Mesenteric fat pad (tissue), 1 donor: ENCODE data around the gene COG7. TPM values are rescaled to one million over a fixed set of nuclear protein-coding genes. Genes with fewer than 3 reads are reported as not detected.
"Not testable (repeated sequence)": the region's sequence is repeated elsewhere in the genome, so short reads cannot be mapped to it uniquely, and the experiment has no call there.

ENCODE experiments used
- DNase-seq: peaks from one replicate; pipeline ENCODE4 v3.0.0-alpha.2; 2020; ENCODE audit warnings: low spot score
- long read RNA-seq: library from polyadenylated mRNA; unstranded; transcript quantifications from one replicate; pipeline ENCODE4 v2.0.0, GENCODE V29; 2020
- total RNA-seq: library from RNA; stranded (reverse); fragmentation: NEBNext Ultra II Directional; extraction: Animal tissue kit (Norgen Biotek cat#: 25700); gene quantifications from one replicate; pipeline ENCODE4 v1.2.1, GENCODE V29; 2021
- donor health status: DM: yes; HTN: yes; CAD: no.

Gene COG7
- total RNA-seq = 20.4 TPM
- long read RNA-seq, transcript COG7-201 (17 exons, 2,926 nt) = major isoform, 19 of 32 reads
- long read RNA-seq, partial matches to known transcripts = 7 of 32 reads
- long read RNA-seq, other reads (novel, unspliced or antisense) = 6 of 32 reads

DNA sequence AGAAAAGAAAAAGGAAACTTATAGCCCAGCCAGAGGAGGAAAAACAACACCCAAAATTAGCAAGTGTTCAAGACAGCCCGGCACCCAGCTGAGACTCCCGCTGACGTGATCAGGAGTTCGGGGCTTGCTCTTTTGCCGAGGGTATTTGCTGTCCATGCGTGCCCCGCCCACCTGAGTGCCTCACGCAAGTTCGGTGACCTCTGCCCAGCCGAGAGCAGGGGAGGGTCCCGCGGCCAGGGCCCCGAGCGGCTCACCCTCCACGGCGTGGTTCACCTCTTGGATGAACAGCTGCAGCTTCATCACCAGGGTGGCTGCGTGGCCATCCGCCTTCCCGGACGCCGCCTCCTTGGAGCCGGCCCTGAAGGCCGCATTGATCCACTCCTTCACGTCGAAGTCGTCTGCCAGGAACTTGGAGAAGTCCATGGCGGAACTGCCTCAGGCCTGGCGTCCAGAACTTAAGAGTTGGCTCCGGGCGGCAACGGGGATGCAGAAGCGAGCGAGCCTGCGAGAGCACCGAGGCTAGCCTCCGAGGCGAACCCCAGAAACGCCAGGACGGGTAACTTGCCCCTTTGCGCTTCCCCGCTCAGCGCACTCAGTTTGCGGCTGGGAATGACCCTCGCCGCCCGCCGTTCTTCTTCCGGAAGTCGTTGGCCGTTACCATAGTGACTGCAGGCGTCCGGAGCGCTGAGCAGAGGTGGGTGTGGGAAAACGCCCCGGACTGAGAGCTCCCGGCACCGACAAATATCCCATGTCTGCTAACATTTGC, at the start of gene COG7:
Gene COG7 (minus strand): TSS at position 618 of the 766 bp plus-strand sequence. CDS start 195 bp downstream, at position 423.
- DNase-seq = peak; percentile 93

DNA sequence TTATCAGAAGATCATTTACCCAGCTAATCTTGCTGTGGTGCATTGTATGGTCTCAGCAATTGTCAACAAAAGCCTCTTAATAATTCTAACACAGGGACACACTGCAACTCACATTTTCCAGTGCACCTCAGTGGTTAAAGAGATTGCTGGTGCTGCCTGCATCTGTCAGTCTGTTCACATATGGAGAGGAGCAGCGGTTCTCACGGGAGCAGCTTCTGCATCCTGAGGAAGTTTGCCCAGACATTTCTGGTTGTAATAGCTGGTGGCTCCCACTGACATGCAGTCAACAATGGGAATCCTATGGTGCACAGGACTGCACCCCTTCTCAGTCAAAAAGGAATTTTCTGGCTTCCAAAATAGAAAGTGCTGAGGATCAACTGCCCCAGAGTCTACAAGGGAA, 49.5 kb upstream of the COG7 start:
- no peak for DNase-seq

DNA sequence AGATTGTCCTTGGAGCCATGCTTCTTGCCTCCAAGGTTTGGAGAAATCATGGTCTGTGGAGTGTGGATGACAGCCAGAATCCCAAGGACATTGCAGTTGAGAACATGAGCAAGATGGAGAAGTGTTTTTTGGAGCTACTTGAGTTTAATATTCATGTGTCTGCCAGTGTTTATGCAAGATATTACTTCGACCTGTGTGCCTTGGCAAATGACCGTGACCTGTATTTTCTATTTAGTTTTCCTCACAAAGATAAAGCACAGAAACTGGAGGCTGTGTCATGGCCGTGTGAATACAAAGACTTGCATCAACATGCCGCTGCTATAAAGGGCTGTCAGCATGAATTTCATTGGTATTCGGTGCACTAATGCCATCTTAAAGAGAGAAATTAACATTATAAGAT, 48.3 kb upstream of the COG7 start:
- no peak for DNase-seq

DNA sequence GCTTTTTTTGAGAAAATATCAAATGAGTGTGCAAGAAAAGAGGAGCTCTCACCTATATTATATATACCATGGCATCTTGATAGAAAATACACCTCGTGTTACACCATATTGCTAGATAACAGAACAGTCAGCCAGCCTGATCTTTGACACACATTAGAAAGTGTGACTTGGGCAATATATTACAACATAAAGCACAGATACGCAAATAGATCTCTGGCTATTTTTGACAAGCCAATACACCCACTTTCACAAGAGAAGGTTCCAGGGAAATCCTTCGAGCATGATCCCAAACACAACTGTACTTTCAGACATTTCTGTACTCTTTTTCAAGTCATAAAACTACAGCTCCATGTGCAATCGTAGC, 47.9 kb upstream of the COG7 start:
- no peak for DNase-seq

DNA sequence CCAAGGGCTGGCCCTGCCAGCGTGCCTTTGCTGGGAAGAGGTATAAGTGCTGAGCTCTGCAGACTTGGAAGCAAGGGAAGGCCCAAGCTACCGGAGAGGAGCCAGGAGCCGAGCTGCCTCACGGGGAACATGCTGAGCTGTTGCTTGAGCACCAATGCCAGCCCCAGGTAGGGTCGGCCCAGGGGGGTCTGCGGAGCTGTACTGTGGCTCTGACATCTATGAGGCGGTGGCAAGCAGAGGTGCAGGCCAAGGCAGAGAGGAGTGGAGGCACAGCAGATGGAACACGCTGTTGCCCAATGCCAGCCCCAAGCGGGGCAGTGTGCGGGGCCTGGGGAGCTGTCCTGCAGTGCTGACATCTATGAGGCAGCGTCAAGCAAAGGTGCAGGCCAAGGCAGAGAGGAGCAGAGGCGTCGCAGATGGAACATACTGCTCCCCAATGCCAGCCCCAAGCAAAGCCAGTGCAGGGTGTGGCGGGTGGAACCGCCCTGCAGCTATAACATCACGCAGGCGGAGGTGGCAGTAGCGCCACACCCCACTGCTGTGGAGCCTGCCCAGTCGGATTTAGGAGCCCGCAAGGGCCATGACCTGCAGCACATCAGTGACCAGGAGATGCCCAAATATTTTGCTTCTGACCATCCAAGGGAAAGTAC, 47.3 kb upstream of the COG7 start:
- DNase-seq = no peak

DNA sequence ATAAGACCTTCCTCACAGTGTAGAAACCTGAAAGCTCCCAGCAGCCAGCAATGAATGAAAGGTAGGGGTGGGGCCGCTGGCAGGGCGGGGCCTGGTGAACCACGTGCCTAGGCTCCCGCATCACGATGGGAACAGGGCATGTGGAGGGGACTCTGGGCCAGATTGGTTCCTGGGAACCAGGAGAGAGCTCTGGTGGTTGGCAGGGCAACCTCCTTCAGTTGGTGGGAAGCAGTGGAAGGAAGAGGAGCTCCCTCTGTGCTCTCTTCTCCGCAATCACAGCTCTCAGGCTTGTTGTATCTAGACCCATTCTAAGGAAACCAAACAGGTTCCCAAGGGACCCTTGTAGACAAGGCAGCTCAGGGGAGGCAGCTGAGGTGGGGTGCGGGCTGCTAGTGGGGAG, 46.8 kb upstream of the COG7 start:
- no peak for DNase-seq

DNA sequence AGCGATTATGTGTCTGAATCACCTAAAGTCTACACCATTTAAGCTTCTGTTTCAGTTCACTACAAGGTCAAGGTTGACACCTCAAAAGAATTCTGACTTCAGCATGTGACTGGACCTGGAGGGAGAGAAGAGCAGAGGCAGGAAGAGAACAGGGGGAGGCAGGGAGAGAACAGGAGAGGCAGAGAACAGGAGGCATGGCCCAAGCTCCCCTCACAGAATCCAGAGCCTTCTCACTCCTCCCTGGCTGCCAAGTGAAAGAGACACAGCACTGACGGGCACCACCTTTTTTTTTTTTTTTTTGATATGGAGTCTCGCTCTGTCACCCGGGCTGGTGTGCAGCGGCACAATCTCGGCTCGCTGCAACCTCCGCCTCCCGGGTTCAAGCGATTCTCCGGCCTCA, 45.9 kb upstream of the COG7 start:
- DNase-seq = no peak

DNA sequence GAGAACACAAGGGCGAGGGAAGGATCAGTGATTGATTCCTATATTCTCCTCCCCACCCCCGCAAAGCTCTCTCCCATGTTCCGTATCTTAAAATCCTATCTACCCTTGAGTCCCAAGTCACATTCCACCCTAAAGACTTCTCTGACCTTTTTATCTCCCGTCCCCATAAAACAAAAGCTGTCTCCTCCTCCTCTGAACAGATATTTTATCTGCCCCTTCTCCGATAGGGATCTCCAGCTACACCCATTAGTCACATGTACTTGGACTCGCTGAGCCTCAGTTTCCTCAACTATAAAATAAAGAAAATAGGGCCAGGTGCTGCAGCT, 44.5 kb upstream of the COG7 start:
- no peak for DNase-seq

DNA sequence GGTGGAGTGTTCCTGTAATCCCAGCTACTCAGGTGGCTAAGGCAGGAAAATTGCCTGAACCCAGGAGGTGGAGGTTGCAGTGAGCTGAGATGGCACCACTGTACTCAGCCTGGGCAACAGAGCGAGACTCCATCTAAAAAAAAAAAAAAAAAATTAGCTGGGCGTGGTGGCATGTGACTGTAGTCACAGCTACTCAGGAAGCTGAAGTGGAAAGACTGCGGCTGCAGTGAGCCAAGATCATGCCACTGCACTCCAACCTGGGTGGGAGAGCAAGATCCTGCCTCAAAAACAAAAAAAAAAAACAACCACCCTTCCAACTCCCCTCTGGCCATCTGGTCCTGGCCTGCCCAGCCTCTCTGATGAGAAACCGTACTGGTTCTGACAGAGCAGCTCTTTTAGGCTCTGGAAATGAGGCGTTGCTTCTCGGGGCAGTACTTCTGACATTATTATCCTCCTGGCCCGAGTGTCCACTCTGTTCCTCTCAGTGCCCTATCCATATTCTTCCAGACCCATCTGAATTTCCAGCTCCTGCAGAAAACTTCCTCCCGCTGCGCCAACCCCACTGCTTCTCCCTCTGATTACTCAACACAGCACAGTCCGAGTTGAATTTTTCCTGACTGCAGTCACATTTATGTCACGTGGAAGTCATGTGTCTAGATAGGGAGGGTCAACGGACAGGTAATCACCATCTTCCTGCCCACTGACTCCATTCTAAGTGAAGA, 44.0 kb upstream of the COG7 start:
- DNase-seq = no peak

DNA sequence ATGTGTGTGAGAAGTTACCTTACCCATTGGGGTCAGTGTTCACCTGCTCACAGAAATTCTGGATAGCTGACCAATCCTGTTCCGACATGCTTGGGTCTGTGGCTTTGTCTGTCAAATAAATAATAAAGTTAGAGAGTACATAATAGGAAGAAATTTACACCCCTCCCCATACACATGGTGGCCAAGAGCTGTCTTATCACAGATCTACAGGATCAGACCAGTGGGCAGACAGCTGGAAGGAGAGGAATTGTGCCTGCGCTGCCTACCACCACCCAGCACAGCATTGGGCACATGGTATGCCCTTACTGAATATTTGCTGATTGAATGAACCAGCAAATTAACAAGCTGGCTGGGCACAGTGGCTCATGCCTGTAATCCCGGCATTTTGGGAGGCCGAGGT, 42.7 kb upstream of the COG7 start:
- no peak for DNase-seq

DNA sequence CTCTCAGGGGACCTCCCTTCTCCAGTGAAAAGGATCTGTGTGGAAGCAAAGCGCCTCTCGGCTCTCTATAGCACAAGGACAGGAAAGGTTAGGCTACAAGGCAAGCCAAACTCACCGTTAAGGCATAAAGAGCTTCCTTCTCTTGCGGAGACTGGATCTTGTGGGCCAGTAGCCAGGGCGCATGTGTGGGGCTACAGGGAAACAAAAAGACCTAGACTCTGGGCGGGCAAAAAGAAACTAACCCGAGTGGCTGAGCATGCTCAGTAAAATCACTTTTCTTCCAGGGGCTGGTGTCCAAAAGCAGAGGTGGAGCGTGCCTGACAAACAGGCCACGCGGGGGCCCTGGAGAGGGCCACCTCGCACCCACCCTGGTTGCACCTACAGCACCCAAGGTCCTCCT, 41.2 kb upstream of the COG7 start:
- DNase-seq = no peak

DNA sequence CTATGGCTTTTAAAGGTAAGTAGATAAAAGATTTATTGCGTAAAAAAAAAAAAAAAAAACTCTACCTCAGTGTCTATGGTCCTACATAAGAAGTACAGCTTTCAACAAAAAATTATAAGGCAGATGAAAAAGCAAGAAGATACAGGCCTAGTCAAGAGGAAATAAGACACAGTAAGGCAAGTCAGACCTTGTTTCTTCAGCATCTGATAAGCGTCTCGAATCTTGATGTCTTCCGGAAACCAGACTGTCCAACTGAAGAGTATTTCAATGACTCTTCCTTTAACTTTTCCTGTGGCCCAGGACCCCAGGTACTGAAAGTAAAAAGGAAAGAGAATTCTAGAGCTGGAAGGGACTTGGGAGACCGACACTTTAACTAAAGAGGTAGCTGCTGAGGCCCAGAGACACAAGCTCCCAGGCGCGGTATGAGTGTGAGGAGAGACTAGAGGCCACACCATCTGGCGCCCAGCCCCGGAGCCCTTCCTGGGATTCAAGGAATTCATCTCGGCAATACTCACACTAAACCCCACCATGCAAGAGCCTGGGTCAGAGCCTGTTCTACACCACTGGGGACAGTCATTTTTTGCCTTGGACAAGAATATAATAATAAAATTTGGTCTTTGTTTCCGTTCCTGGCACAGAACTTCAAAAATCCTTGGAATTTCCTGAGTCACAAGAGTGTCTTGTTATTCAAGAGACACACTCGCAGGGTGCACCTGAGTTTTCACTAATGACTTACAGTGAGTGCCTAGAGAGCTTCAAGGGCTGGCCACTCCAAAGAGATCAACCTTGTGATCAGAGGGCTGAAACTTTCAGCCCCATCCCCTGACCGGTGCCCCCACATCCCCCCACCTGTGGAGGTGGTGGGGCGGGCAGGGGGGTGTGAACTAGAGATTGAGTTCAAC, 38.8 kb upstream of the COG7 start:
- no peak for DNase-seq

DNA sequence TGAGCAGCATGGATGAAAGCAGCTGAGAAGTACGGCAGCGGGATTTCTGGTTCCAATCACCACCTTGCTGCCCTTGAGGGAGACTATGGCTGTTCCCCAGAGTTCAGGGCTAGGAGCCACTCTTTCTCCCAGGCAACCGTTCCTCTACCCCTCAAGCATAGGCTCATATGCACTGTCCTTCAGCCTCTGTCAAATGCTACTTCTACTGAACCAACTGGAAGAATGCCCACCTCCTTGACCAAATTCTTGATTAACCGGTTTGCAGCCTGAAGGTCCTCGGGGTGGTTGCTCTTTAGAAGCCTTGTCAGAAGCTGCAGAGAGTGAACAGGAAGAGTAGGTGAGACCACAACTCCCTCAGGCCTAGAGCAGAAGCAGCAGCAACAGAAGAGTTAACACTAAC, 33.5 kb upstream of the COG7 start:
- DNase-seq = no peak

DNA sequence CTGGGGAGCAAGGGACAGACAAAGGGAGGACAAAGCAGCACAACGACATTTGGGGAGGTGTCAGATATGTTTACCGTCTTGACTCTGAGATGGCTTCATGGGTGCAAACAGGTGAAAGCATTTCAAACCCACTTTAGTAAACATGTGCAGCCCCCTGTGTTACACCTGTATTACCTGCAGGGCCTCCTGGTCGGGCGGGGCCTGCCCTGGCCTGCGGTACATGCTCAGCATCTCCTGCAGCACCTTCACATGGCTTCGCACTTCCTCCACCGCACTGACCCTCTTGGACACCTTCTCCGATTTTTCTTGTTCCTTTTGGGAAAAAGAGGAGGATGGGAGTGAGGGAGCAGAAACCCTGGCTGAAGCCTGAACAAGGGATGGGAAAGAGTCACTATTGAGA, 32.9 kb upstream of the COG7 start:
- no peak for DNase-seq

DNA sequence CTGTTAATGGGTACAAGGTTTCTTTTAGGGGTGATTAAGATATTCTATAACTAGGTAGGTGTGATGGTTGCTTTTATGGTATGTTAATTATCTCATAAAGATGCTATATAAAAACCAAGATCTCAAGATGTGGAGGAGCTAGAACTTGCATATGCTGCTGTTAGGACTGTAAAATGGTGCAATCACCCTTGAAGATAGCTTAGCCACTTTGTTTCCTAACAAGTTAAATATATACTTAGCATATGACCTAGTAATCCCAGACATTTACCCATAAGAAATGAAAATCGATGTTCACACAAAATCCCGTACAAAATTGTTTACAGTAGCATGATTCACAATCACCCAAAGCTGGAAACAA, 32.2 kb upstream of the COG7 start:
- no peak for DNase-seq

DNA sequence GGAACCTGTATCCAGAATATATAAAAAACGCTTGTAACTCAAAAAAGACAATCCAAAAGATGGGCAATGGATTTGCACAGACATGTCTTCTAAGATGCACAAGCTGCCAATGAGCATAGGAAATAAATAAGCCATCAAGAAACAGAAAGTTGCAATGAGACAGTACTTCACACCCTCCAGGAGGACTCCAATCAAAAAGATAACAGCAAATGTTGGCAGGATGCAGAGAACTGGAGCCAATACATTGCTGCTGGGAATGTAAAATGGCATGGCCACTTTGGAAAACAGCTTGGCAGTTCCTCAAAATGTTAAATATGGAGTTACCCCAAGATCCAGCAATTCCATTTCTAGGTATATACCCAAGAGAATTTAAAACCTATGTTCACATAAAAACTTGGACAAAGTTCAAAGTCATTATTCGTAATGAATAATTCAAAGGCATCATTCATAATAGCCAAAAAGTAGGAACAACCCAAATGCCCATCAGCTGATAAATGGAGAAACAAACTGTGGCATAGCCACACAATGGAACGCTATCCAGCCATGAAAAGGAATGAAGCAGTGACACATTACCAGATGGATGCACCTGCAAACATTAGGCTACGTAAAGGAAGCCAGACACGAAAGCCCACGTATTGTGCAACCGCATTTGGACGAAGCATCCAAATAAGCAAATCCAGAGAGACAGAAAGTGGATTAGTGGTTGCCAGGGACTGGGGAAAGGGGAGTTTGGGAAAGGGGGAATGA, 31.7 kb upstream of the COG7 start:
- DNase-seq = no peak

DNA sequence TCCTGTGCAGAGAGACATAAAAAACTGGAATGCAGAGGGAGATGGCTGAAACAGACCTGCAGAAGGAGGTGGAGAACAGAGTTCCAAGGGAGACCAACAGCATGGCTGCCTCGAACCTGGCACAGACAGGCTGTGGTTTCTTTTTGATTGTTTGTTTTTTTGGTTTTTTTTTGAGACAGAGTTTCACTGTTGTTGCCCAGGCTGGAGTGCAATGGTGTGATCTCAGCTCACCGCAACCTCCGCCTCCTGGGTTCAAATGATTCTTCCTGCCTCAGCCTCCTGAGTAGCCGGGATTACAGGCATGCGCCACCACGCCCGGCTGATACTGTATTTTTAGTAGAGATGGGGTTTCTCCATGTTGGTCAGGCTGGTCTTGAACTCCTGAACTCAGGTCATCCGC, 30.5 kb upstream of the COG7 start:
- not testable (repeated sequence) for DNase-seq

DNA sequence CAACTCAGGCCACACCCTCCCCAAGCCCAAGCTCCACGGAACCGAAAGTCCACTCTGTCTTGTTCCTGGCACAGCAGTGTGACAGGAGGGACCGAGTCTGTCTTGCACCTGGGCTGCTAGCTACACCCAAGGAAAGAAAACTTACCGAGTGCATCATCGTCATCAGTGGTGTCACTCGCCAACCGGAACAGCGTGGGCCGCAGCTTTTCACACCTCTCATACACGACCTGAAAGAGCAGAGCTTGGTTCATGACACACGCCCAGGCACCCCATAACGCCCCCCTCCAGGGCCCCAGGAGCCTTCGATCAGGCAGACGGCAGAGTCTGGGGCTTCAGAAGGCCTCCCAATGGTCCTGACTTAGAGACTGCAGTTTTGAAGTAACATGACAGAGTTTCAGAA, 29.8 kb upstream of the COG7 start:
- DNase-seq = no peak

DNA sequence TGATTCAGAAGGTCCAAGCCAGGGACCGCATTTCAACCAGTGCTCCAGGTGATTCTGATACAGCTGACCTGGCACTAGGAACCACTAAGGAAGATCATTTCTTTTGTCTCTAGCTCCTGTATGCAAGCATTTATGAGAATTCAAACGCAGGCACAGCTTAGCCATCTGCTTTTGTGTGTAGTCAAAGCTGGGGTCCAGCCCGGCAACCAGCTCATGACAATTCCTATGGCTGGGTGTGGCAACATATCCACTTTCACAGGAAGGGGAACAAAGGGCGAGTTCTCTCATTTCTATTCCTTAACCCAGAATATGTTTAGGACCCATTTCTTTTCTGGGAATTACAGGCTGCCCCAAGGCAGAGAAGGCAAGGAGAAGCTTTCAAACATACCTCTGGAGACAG, 27.3 kb upstream of the COG7 start:
- no peak for DNase-seq

DNA sequence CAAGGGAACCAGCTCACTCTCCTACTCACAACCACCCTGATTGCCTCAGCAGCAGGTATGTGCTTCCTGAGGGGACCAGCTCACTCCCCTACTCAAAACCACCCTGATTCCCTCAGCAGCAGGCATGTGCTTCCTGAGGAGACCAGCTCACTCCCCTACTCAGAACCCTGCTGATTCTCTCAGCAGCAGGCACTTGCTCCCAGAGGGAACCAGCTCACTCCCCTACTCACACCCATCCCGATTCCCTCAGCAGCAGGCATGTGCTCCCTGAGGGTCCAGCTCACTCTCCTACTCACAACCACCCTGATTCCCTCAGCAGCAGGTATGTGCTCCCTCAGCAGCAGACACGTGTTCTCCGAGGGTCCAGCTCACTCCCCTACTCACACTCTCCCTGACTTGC, 26.1 kb upstream of the COG7 start:
- no peak for DNase-seq

DNA sequence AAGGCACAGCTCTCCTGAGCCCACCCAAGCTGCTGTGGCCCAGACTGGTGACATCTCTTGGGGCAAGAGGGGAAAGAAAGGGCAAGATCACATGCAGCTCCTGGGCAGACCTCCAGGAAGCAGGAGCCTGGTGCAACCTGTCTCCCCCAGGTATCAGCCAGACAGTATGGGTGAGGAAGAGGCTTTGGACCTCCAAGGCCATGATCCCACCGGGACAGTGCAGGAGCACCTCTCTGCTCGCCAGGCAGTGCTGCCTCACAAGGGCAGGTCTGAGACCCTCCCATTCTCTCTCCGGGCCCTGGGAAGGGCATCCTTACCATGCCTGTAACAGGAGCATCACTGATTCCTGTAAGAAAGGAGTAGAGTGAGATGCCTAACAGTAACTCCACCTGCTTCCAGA, 25.6 kb upstream of the COG7 start:
- no peak for DNase-seq
